Measurements from ENCODE around the gene OR5H1. TPM values are rescaled to one million over a fixed set of nuclear protein-coding genes. Genes with fewer than 3 reads are reported as not detected.
"Not testable (repeated sequence)": the region's sequence is repeated elsewhere in the genome, so short reads cannot be mapped to it uniquely, and the experiment has no call there.

The OR5H1 gene
- polyA plus RNA-seq (ENCODE audit: insufficient read length), result 0.03 TPM

GRCh38 chr3:98130421-98130820, at the start of gene OR5H1:
OR5H1 (plus strand) TSS chr3:98130721; CDS start chr3:98132698, 1,977 bp downstream.
- DNase-seq (ENCODE audit: low read depth), result no peak

DNA sequence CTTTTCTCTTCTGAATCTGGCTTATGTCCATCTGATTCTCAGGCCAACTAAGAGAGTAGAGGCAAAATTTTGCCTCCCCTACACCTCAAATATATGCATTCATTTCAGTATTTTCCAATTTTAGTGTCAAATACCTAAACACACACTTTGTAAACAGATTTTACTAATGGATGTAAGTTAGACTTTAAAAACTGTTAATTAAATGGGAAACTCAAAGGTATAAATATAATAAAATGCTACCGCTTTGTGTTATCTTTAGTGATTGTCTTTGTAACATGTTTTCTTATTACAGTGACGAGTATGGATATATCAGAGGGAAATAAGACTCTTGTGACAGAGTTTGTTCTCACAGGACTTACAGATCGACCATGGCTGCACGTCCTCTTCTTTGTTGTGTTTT, 43.6 kb upstream of the OR5H1 start, which contains the start of gene OR5AC2:
Gene OR5AC2 (plus strand): TSS at position 301 of the 400 bp plus-strand sequence. CDS start 0 bp downstream, at position 301.
- no peak for DNase-seq (ENCODE audit: low read depth)

DNA sequence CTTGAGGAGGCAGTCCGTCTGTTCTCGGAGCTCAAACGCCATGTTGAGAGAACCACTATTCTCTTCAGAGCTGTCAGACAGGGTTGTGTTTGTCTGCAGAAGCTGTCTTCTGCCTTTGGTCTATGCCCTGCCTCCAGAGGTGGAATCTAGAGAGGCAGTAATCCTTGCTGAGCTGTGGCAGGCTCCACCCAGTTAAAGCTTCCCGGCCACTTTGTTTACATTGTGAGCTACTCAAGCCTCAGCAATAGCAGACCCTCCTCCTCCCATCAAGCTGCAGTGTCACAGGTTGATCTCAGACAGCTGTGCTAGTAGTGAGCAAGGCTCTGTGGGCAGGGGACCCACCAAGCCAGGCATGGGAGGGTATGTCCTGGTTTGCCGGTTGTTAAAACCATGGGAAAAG, 34.6 kb upstream of the OR5H1 start:
- no peak for DNase-seq (ENCODE audit: low read depth)

DNA sequence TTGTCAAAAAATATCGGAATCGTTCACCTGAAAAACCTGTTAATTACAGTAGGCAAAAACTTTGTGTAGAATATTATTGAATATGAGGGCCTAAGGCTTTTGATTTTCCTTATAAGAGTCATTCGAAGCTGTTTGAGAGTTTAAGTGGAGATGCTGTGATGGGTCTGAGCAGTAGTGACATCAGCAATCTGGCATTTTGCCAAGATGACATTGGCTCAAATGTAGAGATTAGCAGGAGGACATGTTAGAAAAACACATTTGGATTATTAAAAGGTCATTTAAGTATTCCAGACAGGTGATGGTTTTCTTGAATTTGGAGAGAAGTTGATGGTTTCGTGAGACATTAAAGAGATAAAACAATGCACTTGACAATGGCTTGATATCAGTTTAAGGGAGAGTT, 30.7 kb upstream of the OR5H1 start:
- no peak for DNase-seq (ENCODE audit: low read depth)

- no peak for DNase-seq (ENCODE audit: low read depth)
Measured at GRCh38 chr3:98108162-98108561, 22.4 kb upstream of the OR5H1 start.

GRCh38 chr3:98109807-98110549, 20.5 kb upstream of the OR5H1 start:
- DNase-seq (ENCODE audit: low read depth), result no peak

DNA sequence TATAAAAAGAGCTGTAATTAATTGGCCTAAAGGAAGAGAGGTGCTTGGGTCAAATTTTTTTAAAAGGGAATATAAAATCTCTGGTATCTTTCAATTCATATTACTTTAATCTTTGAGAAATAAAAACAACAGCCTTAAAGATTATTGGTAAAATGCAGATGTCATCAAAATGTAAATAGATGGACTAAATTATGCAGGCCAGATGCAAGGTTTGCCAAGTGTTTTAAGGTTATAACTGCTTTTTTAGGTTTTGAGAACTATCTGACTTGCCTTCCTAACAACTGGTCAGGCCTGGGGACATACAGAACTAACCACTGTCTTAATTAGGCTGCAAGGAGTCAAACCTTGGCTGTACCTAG, 20.0 kb upstream of the OR5H1 start:
- no peak for DNase-seq (ENCODE audit: low read depth)

GRCh38 chr3:98114264-98114663, 16.3 kb upstream of the OR5H1 start:
- no peak for DNase-seq (ENCODE audit: low read depth)

- no peak for DNase-seq (ENCODE audit: low read depth)
Measured at GRCh38 chr3:98115717-98116116, 14.8 kb upstream of the OR5H1 start.

GRCh38 chr3:98136631-98137030, 6.1 kb downstream of the OR5H1 start:
- DNase-seq (ENCODE audit: low read depth), result no peak

DNA sequence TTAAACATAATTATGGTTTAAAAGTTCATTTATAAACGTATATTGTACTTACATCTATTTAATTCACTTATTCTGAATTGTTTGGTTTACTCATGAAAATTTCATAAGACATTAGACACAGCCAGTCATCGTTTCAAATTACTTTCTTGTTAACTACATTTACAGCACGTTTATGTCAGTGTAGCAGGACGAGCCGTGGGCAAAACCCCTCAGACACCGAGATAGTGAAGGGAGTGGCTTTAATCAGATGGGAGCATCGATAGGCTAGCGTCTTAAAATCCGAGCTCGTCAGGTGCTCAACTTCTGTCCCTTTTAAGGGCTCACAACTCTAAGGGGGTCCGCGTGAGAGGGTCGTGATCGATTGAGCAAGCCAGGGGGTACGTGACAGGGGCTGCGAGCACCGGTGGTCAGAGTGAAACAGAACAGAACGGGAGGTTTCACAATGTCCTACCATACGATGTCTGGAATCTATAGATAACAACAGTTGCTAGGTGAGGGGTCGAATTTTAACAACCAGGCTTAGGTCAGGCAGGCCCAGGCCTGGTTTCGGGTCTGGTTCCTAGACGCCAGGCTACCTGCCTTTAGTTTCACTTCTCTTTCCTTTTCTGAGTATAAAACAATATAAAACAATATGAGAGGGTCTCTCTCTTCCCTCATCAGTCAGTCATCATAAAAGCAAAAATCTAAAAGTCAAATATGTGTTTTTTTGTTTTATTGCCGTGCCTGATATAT, 7.5 kb downstream of the OR5H1 start:
- DNase-seq (ENCODE audit: low read depth), result not testable (repeated sequence)

- DNase-seq (ENCODE audit: low read depth), result no peak
Measured at GRCh38 chr3:98140531-98140930, 10.0 kb downstream of the OR5H1 start.

DNA sequence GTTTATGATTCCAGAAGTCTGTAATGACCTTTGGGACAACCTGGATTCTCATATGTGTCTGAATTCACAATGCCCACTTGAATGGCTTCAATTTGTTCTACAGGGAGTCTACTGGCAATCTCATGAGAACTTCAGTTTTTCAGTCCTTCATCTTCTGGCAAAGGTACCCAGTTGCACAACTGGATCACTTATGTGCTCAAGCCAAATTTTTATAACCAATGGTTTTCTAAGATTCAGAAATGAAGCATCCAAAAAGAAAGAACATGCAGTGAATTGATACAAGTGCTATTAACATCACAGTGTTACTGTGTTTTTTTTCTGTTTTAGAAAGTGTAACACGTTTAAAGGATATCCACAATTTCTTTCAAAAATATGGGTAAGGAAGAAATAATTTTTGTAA, 16.7 kb downstream of the OR5H1 start, which contains the start of gene OR5H14:
Gene OR5H14 (plus strand): TSS at position 301 of the 400 bp plus-strand sequence. CDS start 1,907 bp downstream, outside the sequence.
- DNase-seq (ENCODE audit: low read depth), result no peak

DNA sequence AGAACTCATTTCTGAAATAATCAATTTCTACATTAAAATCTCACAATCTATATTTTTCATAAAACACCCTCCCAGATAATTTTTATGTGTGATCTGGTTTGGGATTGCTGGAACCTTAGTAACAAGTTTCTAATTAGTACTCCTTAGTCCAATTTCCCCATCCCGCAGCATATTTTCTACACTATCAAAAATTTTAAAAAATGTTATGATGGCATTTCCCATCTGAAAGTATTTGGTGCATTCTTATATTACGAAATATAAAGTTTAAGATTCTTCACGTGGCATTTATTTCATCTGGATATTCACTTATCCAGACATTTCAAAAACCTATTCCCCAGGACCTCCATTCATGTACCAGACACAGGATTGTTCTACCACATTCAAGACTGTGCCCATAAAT, 18.2 kb downstream of the OR5H1 start:
- DNase-seq (ENCODE audit: low read depth), result no peak

DNA sequence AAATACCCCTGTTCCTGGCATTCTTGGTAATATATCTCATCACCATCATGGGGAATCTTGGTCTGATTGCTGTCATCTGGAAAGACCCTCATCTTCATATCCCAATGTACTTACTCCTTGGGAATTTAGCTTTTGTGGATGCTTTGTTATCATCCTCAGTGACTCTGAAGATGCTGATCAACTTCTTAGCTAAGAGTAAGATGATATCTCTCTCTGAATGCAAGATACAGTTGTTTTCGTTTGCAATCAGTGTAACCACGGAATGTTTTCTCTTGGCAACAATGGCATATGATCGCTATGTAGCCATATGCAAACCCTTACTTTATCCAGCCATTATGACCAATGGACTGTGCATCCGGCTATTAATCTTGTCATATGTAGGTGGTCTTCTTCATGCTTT, 18.9 kb downstream of the OR5H1 start:
- DNase-seq (ENCODE audit: low read depth), result not testable (repeated sequence)

GRCh38 chr3:98151241-98151640, 20.7 kb downstream of the OR5H1 start:
- DNase-seq (ENCODE audit: low read depth), result no peak

- DNase-seq (ENCODE audit: low read depth), result no peak
Measured at GRCh38 chr3:98166396-98166795, 35.9 kb downstream of the OR5H1 start, which contains the start of gene OR5H15. OR5H15 (plus strand) TSS chr3:98166696; CDS start chr3:98168700, 2,004 bp downstream.

DNA sequence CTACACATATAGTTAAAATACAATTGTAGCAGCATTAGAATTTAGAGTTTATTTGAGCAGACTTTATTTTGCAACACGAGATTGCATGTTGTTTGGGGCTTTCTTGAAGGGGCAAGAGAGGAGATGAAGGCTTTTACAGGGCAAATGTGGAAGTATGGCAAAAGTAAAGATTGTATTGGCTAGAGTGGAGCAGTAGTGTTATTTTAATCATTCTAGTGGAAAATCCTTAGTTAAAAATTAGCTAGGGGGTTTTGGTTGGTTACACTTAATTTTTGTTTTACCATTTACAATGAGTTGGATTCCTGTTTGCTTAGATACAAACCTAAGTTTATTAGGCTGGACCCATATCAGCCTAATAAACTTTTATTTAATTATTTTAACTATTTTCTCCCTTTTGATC, 40.5 kb downstream of the OR5H1 start:
- no peak for DNase-seq (ENCODE audit: low read depth)

DNA sequence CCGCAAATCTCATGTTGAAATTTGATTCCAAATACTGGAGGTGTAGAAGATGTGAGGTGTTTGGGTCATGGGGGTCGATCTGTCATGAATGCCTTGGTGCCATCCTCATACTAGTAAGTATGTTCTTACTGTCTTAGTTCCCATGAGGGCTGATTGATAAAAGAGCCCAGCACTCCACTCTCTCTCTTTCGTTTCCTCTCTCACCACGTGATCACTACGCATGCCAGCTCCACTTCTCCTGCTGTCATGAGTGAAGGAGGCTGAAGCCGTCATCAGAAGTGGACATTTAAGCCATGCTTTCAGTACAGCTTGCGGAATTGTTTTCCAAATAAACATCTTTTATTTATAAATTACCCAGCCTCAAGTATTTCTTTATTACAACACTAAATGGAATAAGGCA, 42.1 kb downstream of the OR5H1 start:
- DNase-seq (ENCODE audit: low read depth), result no peak

DNA sequence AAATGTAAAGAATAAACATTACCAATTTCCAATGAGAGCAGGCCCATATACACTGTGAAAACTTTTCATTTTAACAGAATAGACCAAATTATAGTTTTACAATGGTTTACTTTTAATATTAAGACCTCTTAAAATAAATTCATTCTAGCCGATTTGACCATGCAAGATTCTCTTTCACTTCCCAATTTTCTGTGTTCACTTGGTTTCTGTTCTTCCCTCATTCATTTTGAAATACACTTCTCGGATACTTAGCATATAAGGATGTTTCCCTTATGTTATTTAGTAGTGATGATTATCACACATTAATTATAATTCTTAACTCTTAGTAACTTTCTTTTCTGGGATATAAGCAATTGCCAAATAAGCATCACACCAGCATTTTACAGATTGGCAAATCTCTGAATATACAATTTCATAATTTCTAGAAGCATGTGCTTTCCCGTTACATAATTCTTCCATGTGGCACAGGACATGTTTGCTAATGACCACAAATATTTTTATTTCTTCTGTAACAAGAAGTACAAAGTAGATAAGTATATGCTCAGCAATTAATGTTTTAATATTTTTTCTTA, 49.9 kb downstream of the OR5H1 start:
- DNase-seq (ENCODE audit: low read depth), result no peak

- no peak for DNase-seq (ENCODE audit: low read depth)
Measured at GRCh38 chr3:98182196-98182595, 51.7 kb downstream of the OR5H1 start.

DNA sequence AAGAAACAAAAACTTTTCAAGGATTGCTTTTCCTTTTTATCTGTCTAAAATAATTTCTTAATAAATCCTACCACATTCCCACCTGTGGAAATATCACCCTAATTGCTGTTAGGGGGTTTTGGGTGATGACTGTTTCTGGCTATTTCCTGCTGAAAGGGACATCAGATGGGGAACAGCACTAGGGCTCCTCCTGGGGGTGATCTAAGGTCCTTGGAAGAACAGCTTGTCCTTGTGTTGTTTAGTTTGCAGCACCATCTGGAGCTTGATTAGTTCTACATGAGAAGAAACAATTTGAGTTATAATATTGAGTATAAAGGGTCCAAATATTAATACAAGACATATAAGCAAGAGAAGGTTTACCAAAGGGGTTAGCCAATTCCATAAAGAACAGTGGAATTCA, 54.7 kb downstream of the OR5H1 start:
- DNase-seq (ENCODE audit: low read depth), result no peak
